ENCODE data around the gene UTY.
A peak's percentile ranks its signal among the peaks of the same experiment; 100 is the strongest.

UTY gene

DNA sequence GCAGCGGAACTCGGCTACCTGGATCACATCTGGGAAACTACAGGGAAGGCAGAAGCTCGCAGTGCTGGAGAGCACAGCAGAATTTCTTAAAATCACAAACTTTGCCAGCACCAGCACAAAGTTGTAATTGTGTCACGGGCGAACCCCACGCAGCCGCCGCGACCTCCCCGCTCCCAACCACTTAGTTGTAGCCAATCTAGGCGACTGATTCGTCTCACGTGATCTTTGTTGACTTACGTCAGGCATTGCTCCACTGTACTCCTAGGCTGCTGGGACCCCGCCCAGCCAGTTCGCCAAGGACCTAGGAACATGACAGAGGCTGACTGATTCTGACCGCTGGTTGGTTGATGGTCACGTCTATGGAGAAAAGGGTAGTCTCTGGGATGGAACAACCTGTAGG is at the start of gene UTY:
Gene UTY, minus strand, starts transcription at position 206 of the 400 bp plus-strand sequence. CDS start 368 bp downstream, outside the sequence.
- peak in 1 of 2 donors; percentile 42 for DNase-seq (ENCODE audit: low read depth in 2 of 2, low spot score in 1 of 2)

- DNase-seq (ENCODE audit: low read depth in 2 of 2, low spot score in 1 of 2), result no peak
Observed at GRCh38 chrY:13520474-13520873, 40.6 kb upstream of the UTY start.

- DNase-seq (ENCODE audit: low read depth in 2 of 2, low spot score in 1 of 2), result no peak
Observed at GRCh38 chrY:13501215-13501614, 21.4 kb upstream of the UTY start.

DNA sequence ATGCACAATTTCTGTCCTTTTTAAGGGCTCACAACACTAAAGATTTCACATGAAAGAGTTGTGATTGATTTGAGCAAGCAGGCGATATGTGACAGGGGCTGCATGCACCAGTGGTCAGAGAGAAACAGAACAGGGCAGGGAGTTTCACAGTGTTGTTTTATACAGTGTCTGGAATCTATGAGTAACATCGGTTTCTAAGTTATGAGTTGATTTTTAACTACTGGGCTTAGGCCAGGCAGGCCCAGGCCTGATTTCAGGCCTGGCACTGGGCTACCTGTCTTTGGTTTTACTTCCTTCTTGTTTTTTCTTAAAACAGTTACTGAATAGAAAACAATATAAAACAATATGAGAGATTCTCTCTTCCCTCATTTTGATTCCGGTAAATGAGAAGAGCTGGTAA is 13.9 kb upstream of the UTY start:
- DNase-seq (ENCODE audit: low read depth in 2 of 2, low spot score in 1 of 2), result no peak

- no peak for DNase-seq (ENCODE audit: low read depth in 2 of 2, low spot score in 1 of 2)
Observed at GRCh38 chrY:13492408-13492807, 12.6 kb upstream of the UTY start.

GRCh38 chrY:13488738-13489137 is 8.9 kb upstream of the UTY start:
- no peak for DNase-seq (ENCODE audit: low read depth in 2 of 2, low spot score in 1 of 2)

GRCh38 chrY:13479121-13479711 is 617 bp downstream of the UTY start:
- peak in 1 of 2 donors; percentile 34 for DNase-seq (ENCODE audit: low read depth in 2 of 2, low spot score in 1 of 2)

DNA sequence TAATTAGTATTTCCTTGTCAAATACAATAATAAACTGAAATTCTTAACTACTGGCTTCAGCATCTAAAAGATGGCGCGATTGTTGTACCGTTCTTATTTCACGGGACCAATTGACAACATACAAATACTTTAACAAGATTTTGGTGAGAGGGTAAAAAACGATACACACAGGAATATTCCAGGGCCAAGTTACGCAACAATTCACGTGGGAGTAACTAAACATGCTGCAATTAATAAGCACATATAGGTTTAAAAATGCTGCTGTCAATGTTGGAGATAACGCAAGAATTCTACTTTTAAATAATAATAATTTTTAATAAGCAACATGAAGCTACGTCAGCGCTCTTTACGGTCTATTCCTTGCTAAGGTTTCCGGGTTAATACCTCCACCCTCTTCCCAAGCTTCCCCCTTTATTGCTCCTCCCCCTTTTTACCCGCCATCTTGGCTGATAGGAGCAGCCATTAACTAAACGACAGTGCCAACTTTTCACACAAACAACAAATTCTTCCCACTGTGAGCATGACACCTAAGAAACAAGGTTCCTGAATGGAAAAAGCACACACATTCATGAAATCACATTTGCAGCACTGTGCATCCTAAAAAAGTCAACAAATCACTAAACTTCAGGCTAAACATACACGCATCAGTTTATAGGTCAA is 1.6 kb downstream of the UTY start:
- no peak for DNase-seq (ENCODE audit: low read depth in 2 of 2, low spot score in 1 of 2)

DNA sequence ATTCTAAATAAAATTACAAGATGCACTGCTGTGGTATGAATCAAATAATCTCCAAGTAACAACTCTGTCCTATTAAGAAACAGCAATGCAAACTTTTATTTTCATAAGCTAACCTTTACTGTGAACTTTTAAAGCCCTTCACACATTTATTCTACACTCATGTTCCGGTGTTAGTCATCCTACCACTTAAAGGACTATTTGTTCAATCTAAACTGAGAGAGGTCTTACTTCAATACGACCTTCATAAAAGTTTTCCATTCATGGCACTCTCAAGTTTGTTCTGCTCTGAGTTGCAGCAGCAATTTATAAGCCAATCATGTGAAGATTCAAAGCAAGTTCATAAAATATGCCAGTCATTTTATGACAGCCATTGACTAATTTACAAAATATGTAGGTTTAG is 4.8 kb downstream of the UTY start:
- no peak for DNase-seq (ENCODE audit: low read depth in 2 of 2, low spot score in 1 of 2)

GRCh38 chrY:13451572-13451971 is 28.3 kb downstream of the UTY start:
- no peak for DNase-seq (ENCODE audit: low read depth in 2 of 2, low spot score in 1 of 2)

GRCh38 chrY:13450596-13451130 is 29.2 kb downstream of the UTY start:
- DNase-seq (ENCODE audit: low read depth in 2 of 2, low spot score in 1 of 2), result no peak

DNA sequence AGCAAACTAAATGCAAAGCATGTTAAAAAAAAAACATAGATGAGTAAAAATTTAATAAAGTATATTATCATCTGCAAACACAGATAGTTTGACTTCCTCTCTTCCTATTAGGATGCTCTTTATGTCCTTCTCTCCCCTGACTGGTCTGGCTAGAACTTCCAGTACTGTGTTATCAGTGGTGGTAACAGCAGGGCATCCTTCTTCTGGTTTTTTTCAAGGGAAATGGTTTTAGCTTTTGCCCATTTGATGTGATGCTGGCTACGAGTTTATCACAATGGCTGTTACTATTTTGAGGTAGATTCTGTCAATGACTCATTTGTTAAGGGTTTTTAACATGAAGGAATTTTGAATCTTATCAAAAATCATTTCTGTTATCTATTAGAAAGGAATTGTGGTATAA is 34.3 kb downstream of the UTY start:
- DNase-seq (ENCODE audit: low read depth in 2 of 2, low spot score in 1 of 2), result no peak

DNA sequence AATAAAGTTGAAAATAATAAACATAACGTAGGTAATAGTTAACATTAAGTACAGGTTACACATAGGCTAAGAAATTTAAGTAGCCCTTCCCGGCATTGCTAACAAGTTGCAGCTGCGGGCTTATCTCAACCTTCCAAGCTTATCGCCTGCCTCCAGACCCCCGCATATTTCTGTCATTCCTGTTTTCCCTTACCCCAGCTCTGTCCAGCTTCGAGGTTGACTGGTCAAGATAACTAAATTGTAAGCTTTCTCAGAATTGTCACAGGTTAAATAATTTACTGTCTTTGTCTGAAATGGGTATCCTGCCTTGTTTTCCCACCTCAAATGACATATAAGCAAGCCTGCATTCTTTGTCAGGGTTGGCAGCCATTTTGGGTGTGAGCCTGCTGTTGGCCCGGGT is 36.7 kb downstream of the UTY start:
- DNase-seq (ENCODE audit: low read depth in 2 of 2, low spot score in 1 of 2), result no peak

GRCh38 chrY:13440811-13441210 is 39.0 kb downstream of the UTY start:
- no peak for DNase-seq (ENCODE audit: low read depth in 2 of 2, low spot score in 1 of 2)

DNA sequence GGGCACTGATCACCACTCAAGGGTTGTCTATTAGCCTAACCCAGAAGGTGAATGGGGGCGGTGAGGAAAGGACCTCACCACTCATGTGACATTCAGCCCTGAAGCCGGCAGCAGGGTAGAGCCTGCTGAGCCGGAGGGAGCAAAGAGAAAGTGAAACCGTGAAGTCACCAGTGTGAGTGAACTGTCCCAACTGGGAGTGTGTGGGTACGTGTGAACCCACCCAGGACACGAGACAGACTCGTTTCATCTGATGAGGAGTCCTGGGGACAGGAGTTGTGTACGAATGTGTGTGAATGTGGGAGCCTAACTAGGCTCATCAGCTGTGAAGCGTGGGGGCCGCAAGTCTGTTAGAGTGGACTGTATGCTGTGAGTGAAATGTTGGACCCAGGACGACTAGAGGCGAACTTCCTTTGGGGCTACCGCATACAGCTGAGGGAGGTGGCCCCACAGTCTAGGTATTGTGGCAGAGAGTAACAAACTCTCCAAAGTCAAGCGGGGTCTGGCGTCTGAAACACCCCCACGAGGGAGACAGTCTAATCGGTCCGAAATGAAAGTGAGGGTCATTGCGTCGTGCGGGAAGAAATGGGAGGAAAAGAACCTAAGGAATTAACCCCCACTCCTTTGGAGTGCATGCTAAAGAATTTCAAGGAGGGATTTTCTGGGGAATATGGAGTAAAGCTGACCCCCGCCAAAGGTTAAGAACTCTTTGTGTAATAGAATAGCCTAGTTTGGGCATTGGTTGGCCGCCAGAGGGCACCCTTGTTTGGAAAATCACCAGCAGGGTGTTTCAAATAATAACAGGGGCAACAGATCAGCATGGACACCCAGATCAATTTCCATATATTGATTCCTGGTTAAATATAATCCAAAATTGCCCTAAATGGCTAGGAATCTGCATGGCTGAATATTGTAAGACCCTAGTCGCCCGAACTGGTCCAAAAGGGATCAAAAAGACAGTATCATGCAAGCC is 43.6 kb downstream of the UTY start:
- DNase-seq (ENCODE audit: low read depth in 2 of 2, low spot score in 1 of 2), result peak in 1 of 2 donors; percentile 20

GRCh38 chrY:13435206-13435967 is 44.4 kb downstream of the UTY start:
- no peak for DNase-seq (ENCODE audit: low read depth in 2 of 2, low spot score in 1 of 2)

- no peak for DNase-seq (ENCODE audit: low read depth in 2 of 2, low spot score in 1 of 2)
Observed at GRCh38 chrY:13432293-13433025, 47.4 kb downstream of the UTY start.

GRCh38 chrY:13429551-13429950 is 50.3 kb downstream of the UTY start:
- no peak for DNase-seq (ENCODE audit: low read depth in 2 of 2, low spot score in 1 of 2)

DNA sequence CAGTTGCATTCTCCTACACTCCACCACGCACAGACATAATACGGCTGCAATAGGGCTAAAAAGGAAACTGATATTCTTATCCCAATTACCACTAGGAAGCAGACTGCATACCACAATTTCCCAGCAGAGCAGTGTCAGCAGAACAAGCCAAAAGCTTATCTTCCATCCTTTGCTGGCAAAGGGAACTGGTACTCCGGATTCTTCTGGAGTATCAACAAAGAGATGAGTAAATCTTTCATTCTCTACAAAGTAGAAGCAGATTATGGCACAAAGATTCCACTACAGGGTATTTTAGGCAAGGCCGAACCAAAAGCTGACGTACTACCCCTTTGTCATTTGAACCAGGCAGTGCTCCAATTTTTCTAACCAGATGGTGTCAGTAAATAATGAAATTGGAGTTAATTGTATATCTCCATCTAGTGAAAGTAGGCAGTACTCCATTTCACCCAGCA is 56.5 kb downstream of the UTY start:
- no peak for DNase-seq (ENCODE audit: low read depth in 2 of 2, low spot score in 1 of 2)

Measured in stimulated activated CD8-positive, alpha-beta memory T cell treated with anti-CD3 and anti-CD28 coated beads, Interleukin-4, amount 100 ng/mL, for 1 hour (primary cell).